GM19238 (cell line): ENCODE data around the gene FXN.
"Not testable (repeated sequence)": the region's sequence is repeated elsewhere in the genome, so short reads cannot be mapped to it uniquely, and the experiment has no call there.

Source experiments
- DNase-seq: peaks from one replicate; pipeline ENCODE4 v3.0.0; 2011; ENCODE audit warnings: low spot score; ENCODE audit not compliant: insufficient read length

Gene FXN

GRCh38 chr9:69097923-69098593 lies 62.5 kb downstream of the FXN start:
- DNase-seq = no peak

DNA sequence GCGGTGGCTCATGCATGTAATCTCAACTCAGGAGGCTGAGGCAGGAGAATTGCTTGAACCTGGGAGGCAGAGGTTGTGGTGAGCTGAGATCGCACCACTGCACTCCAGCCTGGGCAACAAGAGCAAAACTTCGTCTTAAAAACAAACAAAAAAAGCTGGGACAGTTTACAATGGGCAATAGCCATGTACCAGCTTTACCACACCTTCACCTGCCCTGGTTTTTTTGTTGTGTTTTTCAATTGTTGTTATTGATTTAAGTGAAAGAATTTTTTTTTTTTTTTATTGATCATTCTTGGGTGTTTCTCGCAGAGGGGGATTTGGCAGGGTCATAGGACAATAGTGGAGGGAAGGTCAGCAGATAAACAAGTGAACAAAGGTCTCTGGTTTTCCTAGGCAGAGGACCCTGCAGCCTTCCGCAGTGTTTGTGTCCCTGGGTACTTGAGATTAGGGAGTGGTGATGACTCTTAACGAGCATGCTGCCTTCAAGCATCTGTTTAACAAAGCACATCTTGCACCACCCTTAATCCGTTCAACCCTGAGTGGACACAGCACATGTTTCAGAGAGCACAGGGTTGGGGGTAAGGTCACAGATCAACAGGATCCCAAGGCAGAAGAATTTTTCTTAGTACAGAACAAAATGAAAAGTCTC lies 67.9 kb downstream of the FXN start:
- DNase-seq = not testable (repeated sequence)

- DNase-seq = no peak
These were observed 69.4 kb downstream of the FXN start for GRCh38 chr9:69104830-69105527.

GRCh38 chr9:69107771-69108170 lies 72.2 kb downstream of the FXN start:
- DNase-seq = no peak

DNA sequence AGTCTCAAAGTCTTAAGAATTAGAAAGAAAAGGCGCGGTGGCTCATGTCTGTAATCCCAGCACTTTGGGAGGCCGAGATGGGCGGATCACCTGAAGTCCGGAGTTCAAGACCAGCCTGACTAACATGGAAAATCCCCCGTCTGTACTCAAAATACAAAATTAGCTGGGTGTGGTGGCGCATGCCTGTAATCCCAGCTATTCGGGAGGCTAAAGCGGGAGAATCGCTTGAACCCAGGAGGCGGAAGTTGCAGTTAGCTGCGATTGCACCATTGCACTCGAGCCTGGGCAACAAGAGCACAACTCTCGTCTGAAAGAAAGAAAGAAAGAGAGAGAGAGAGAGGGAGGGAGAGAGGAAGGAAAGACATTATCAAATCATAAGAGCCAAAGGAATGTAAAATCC lies 73.2 kb downstream of the FXN start:
- not testable (repeated sequence) for DNase-seq

GRCh38 chr9:69109152-69109551 lies 73.6 kb downstream of the FXN start:
- no peak for DNase-seq

DNA sequence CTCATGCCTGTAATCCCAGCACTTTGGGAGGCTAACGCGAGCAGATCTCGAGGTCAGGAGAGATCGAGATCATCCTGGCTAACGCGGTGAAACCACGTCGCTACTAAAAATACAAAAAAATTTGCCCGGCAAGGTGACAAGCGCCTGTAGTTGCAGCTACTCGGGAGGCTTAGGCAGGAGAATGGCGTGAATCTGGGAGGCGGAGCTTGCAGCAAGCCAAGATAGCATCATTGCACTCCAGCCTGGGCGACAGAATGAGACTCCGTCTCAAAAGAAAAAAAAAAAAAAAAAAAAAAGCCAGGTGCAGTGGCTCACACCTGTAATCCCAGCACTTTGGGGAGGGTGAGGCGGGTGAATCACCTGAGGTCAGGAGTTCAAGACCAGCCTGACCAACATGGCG lies 77.1 kb downstream of the FXN start:
- DNase-seq = not testable (repeated sequence)

- DNase-seq = no peak
These were observed 80.1 kb downstream of the FXN start for GRCh38 chr9:69115621-69116020.

DNA sequence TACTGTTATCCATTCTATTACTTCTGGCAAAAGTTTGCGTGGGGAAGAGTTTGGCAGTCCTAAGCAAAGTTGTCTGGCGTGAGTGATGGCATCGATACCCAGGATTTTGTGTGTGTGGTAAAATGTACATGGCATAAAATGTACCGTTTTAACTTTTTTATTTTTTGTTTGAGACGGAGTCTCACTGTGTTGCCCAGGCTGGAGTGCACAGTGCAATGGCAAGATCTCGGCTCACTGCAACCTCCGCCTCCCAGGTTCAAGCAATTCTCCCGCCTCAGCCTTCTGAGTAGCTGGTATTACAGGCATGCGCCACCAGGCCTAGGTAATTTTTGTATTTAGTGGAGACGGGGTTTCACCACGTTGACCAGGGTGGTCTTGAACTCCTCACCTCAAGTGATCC lies 83.1 kb downstream of the FXN start:
- no peak for DNase-seq

DNA sequence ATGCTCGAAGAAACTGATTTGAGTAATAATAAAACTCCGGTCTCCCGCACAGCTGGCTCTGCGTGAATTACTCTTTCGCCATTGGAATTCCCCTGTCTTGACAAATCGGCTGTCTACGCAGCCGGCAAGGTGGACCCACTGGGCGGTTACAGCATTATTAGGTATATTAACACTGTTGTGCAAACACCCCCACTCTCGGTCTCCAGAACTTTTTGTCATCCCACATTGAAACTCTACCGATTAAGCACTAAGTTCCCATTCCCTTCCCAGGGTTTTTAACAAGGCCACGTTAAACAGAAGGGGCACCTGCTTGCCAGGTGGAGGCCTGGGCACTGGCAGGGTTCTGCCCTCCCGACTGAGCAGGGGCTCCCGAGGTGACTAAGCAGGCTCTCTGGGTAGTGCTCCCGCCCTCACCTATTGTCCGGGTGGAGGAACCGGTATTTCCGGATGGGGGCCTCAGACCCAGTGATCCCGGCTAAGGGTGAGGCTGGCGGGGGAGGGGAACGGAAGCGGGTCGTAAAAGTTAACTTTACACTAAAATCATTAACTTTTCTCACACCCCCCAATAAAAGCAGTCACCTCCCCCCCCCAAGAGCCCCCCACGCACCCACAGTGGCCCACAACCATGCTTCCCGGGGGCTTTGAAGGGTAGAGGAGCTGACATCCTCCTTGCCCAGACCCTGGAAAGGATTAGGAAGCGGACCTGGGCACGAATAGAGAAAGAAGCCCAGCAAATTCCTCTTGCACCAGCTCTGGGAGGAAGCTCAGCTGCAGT lies 85.0 kb downstream of the FXN start:
- DNase-seq = peak; percentile 36

- DNase-seq = peak; percentile 46
These were observed 85.9 kb downstream of the FXN start for GRCh38 chr9:69121155-69122081.

- DNase-seq = peak; percentile 37
These were observed 86.6 kb downstream of the FXN start for GRCh38 chr9:69122082-69122548.

DNA sequence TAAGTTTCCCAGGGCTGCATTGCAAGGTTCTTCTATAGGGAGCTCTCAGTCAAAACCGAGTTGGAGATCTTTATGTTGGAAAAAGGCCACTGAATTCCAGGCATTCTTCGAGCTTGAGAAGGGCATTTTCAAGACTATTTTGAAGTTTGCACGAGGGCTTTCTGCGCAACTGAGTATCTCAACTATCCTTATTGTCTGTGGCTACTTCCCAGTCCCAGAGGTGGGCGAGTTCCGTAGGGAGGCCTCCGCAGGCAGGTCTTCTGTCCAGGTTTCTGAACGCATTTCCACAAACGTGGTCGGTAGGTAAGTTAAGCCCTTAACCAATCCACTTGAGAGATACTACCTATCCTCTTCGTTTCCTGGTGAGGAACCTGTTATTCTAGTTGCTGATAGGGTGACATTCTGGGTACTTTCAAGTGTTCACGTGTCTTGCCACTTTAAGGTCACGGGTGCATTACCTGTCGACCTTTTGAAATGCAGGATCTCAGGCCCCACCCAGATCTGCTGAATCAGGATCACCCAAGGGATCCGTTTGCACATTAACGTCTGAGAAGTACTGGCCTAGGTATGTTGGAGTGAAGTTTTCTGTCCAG lies 87.1 kb downstream of the FXN start:
- no peak for DNase-seq

GRCh38 chr9:69130456-69131441 lies 95.2 kb downstream of the FXN start:
- DNase-seq = no peak

- no peak for DNase-seq
These were observed 96.1 kb downstream of the FXN start for GRCh38 chr9:69131682-69132081.

DNA sequence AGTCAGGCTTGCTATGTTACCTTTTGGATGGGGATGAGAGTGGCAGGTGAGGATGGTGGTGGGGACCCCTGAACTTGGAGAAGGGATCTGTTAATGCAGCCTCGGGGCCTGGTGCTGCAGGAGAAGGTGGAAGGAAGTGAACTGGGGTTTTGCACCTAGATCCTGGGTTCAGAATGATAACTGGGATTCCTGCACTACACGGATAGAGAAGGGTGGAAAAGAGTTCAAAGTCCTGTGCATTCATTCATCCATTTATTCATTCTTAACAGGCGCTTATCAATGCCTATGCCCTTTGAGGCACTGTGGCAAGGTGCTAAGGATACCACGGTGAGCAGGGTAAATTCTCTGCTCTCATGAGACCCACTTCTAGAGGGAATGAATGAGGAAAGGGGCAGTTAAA lies 96.8 kb downstream of the FXN start:
- no peak for DNase-seq

- no peak for DNase-seq
These were observed 98.9 kb downstream of the FXN start for GRCh38 chr9:69134412-69134811.

DNA sequence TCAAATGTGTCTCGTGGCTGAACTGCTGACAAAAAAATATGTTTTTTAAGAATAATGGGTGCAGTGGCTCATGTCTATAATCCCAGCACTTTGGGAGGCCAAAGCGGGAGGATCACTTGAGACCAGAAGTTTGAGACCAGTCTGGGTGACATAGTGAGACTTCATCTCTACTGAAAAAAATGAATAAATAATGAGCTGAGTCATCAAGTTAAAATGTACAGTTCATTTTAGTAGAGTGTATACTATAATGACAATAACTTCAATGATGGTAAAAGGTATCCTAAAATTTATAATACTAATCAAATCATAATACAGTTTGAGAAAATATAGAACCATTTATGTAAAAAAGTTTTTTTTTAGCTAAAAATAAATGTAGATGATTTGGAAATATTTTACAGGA lies 100.6 kb downstream of the FXN start:
- DNase-seq = no peak

DNA sequence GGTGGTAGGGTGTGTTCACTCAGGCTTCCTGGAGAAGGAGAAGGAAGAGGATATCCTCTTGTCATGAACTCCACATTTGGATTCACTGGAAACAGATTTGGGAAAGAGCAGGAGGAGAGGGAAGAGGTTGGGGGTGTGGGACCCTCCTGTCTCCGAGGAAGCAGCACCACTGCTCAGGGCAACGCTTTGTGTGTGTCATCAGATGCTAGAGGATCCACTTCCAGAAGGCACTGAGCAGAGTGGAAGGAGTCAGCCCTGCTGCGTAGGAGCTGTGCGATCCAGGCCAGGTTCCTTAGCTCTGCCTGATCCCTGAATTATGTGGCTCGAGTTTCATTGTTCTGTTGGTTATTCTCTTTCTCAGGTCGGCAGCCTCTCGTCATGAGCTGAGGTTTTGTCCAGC lies 101.2 kb downstream of the FXN start:
- DNase-seq = no peak
